Measurements from ENCODE around the gene ASPSCR1. TPM values are rescaled to one million over a fixed set of nuclear protein-coding genes. Genes with fewer than 3 reads are reported as not detected.

The ASPSCR1 gene, protein sequence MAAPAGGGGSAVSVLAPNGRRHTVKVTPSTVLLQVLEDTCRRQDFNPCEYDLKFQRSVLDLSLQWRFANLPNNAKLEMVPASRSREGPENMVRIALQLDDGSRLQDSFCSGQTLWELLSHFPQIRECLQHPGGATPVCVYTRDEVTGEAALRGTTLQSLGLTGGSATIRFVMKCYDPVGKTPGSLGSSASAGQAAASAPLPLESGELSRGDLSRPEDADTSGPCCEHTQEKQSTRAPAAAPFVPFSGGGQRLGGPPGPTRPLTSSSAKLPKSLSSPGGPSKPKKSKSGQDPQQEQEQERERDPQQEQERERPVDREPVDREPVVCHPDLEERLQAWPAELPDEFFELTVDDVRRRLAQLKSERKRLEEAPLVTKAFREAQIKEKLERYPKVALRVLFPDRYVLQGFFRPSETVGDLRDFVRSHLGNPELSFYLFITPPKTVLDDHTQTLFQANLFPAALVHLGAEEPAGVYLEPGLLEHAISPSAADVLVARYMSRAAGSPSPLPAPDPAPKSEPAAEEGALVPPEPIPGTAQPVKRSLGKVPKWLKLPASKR
- total RNA-seq (100 to 1,000 TPM in 1 of 5 donors, 10 to 100 TPM in 4; 11.7 to 143 (median 34.8) TPM), polyA plus RNA-seq (10 to 100 TPM; 56.9 to 82.0 (median 60.8) TPM)
- long read RNA-seq, donor 1, partial matches to known transcripts, result 0 of 4 reads
- long read RNA-seq, donor 1, other reads (novel, unspliced or antisense), result 0 of 4 reads
- long read RNA-seq, donor 2, partial matches to known transcripts, result 0 of 5 reads
- long read RNA-seq, donor 2, other reads (novel, unspliced or antisense), result 0 of 5 reads
- long read RNA-seq, donor 3, partial matches to known transcripts, result 14 of 28 reads
- long read RNA-seq, donor 3, other reads (novel, unspliced or antisense), result 9 of 28 reads
- long read RNA-seq, donor 4, result 0 reads
- long read RNA-seq, donor 5, partial matches to known transcripts, result 0 of 3 reads
- long read RNA-seq, donor 5, other reads (novel, unspliced or antisense), result 0 of 3 reads
- long read RNA-seq, donor 6, full-length matches to known transcripts, result 15 of 162 reads
- long read RNA-seq, donor 6, partial matches to known transcripts, result 84 of 162 reads
- long read RNA-seq, donor 6, other reads (novel, unspliced or antisense), result 63 of 162 reads
- long read RNA-seq, donor 7, partial matches to known transcripts, result 7 of 9 reads
- long read RNA-seq, donor 7, other reads (novel, unspliced or antisense), result 0 of 9 reads
- long read RNA-seq, donor 8, partial matches to known transcripts, result 0 of 3 reads
- long read RNA-seq, donor 8, other reads (novel, unspliced or antisense), result 0 of 3 reads
- long read RNA-seq, donor 9, full-length matches to known transcripts, result 3 of 3 reads
- long read RNA-seq, donor 9, partial matches to known transcripts, result 0 of 3 reads
- long read RNA-seq, donor 9, other reads (novel, unspliced or antisense), result 0 of 3 reads
- long read RNA-seq, donor 10, partial matches to known transcripts, result 0 of 4 reads
- long read RNA-seq, donor 10, other reads (novel, unspliced or antisense), result 0 of 4 reads

DNA sequence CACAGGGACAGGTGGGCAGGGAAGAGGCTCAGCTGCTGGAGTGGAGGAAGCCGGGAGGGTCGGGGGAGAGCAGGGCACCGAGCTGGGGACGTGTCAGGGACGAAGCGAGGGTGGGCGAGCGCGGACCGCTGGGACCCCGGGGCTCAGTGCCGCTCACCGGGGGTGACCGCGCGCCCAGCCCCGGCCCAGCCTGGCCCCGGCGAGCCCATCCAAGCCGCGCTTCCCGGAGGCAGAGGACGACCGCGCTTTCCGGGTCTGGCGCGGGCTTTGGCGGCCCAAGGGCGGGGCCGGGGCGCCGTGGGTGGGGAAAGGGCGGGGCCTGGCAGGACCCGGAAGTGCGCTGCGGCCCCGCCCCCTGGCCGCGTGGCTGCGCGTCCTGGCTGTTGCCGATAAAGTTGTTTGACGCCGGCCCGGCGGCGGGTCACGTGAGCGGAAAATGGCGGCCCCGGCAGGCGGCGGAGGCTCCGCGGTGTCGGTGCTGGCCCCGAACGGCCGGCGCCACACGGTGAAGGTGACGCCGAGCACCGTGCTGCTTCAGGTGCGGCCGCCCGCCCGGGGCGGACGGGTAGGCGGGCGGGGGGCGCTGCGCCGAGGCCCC lies at the start of gene ASPSCR1:
ASPSCR1 (plus strand) TSS at position 419 of the 598 bp plus-strand sequence; CDS start at position 437, 18 bp downstream.
- Histone ChIP-seq H3K36me3 (peaks cover 0 to 29% (median 18%) of the 10 kb centered on the region in 4 donors), H3K4me3 (peak within 1 kb of the TSS; percentile 68 to 96 (median 86)), H3K27ac (peak within 1 kb of the TSS; percentile 91 to 98 (median 94)), H3K4me1 (peaks cover 8 to 45% (median 39%) of the 10 kb centered on the region in 4 donors), H3K9me3 (peaks cover 0 to 5% (median 0%) of the 10 kb centered on the region in 4 donors), H3K27me3 (no peaks in the 10 kb centered on the region)
- TF ChIP-seq POLR2A (IDR thresholded peaks at IDR 0.05) (peak in 1 of 4 donors; percentile 70), POLR2AphosphoS5 (IDR thresholded peaks at IDR 0.05) (peak; percentile 42 to 91 (median 89))
- TF ChIP-seq, protein P1, sequence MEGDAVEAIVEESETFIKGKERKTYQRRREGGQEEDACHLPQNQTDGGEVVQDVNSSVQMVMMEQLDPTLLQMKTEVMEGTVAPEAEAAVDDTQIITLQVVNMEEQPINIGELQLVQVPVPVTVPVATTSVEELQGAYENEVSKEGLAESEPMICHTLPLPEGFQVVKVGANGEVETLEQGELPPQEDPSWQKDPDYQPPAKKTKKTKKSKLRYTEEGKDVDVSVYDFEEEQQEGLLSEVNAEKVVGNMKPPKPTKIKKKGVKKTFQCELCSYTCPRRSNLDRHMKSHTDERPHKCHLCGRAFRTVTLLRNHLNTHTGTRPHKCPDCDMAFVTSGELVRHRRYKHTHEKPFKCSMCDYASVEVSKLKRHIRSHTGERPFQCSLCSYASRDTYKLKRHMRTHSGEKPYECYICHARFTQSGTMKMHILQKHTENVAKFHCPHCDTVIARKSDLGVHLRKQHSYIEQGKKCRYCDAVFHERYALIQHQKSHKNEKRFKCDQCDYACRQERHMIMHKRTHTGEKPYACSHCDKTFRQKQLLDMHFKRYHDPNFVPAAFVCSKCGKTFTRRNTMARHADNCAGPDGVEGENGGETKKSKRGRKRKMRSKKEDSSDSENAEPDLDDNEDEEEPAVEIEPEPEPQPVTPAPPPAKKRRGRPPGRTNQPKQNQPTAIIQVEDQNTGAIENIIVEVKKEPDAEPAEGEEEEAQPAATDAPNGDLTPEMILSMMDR (IDR thresholded peaks at IDR 0.05), result no peak
- peak; percentile 94 to 97 for DNase-seq
- intact Hi-C loops (cut with DNase I; ENCODE audit: low total_unique reads), result no loop called here
- 0 to 4% (median 0%) methylated on average over 11 to 76 of the region's 76 CpGs for WGBS, 5 donors

DNA sequence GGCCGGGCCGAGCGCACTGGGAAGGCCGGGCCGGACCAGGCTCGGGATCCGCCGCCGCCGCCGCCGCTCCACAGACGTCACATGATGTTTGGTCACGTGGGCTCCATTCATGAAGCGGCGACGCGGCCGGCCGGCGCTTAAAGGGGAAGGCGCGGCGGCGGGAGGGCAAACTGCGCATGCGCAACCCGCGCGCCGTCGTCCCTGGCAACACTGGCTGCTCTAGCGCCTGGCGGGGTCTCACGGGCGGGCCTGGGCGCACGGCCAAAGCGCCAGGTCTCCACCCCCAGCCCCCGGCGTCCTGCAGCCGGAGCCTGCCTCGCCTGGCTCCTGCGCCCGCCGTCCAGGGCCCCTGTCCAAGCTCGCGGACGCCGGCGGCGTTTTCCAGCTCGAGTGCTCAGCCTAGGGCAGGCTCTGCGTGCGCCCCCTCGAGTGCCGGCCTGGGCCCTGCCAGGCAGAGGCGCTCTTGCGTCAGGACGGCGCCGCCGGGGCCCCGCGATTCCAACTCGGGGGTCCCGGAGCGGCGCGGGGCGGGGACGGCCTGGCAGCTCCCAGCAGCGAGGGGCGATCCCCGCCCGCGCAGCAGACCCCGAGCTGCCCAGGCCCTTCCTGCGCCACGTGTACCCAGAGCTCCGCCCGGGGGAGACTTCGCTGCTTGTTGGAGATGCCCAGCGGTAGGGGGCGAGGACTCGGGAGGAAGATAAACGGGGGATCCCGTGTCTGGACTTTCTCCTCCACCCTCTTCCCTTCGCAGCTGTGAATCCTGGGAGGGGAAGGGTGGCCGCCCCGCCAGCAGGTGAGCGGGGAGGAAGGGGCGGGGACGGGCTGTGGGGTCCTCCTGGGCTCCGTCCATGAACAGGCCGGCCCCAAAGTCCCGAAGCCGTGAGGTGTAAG lies 49.5 kb upstream of the ASPSCR1 start, which contains the start of gene MAFG:
MAFG (minus strand) TSS at position 83 of the 891 bp plus-strand sequence. CDS start 4,550 bp downstream, outside the sequence.
- Histone ChIP-seq H3K4me1 (peaks cover 47 to 55% (median 52%) of the 10 kb centered on the region in 4 donors), H3K4me3 (peak within 1 kb of the TSS; percentile 92 to 98 (median 94)), H3K27ac (peak within 1 kb of the TSS; percentile 93 to 99 (median 98)), H3K27me3 (peaks cover 0 to 39% (median 6%) of the 10 kb centered on the region in 3 donors), H3K9me3 (no peaks in the 10 kb centered on the region), H3K36me3 (peaks cover under 1 to 1% (median under 1%) of the 10 kb centered on the region in 4 donors)
- DNase-seq, result peak; percentile 94 to 99
- WGBS, 5 donors, result 0 to 2% (median 0%) methylated on average over 5 to 98 of the region's 98 CpGs
- TF ChIP-seq POLR2A (IDR thresholded peaks at IDR 0.05), result no peak
- TF ChIP-seq, protein P1 (IDR thresholded peaks at IDR 0.05), result peak in 1 of 7 experiments; percentile 8
- peak in 2 of 3 donors; percentile 87 to 88 for TF ChIP-seq POLR2AphosphoS5 (IDR thresholded peaks at IDR 0.05)
- intact Hi-C loops (cut with DNase I; ENCODE audit: low total_unique reads), result no loop called here

DNA sequence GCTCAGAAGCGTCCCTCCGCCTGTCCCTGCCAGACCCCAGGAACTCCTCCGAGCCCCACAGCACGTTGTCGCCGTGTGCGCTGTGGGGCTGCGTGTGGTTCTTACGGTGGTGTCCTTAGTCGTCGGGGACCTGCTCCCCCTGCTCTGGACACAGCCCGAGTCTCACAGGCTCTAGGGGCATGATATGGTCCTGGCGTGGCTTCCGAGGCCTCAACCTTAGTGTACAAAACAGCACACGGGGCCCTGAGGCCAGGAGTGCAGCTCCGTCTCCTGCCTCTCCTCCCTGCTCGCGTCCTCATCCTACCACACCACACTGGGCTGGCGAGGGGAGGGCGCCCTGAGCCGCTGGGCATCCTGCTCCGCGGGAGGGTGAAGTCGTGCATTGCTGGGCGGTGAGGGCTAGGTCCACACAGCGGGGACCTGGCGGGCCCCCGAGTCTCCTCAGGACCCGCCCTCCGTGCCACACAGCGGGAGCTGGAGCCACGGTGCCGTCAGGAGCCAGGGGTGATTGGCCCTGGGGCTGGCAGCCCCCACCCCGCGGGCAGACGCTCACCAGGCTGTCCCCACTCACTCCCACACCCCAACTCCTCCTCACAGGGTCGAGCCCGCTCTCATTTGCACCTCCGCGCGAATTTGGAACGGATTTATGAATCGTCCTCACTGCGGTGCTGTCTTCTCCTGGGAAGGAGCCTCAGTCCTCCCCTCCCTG lies 48.7 kb upstream of the ASPSCR1 start:
- Histone ChIP-seq H3K27ac (peak overlapping the region in 2 of 5 donors; percentile 98 to 99), H3K27me3 (peaks cover 0 to 39% (median 6%) of the 10 kb centered on the region in 3 donors), H3K36me3 (no peaks in the 10 kb centered on the region), H3K4me1 (peaks cover 39 to 47% (median 44%) of the 10 kb centered on the region in 4 donors), H3K9me3 (no peaks in the 10 kb centered on the region), H3K4me3 (peak overlapping the region; percentile 92 to 98 (median 94))
- TF ChIP-seq POLR2A (IDR thresholded peaks at IDR 0.05) (no peak), POLR2AphosphoS5 (IDR thresholded peaks at IDR 0.05) (no peak), EP300 (IDR thresholded peaks at IDR 0.05) (no peak)
- TF ChIP-seq, protein P1 (IDR thresholded peaks at IDR 0.05), result no peak
- peak in 1 of 2 donors; percentile 57 for DNase-seq
- intact Hi-C loops (cut with DNase I; ENCODE audit: low total_unique reads), result no loop called here
- WGBS, 5 donors, result 23 to 46% (median 25%) methylated on average over 18 to 44 of the region's 44 CpGs

Data from stomach (tissue), 19 donors.